B cell (primary cell): Measurements from ENCODE around the gene NMNAT3. TPM values are rescaled to one million over a fixed set of nuclear protein-coding genes. Genes with fewer than 3 reads are reported as not detected.

Source experiments
- ATAC-seq: fragments of 200-7000 bp; cut with Tn5 transposase; one replicate; pipeline ENCODE4 v1.10.0; 2021; ENCODE audit warnings: low read depth, mild to moderate bottlenecking, moderate number of reproducible peaks, moderate library complexity
- CTCF ChIA-PET: fragments of 350-600 bp; sonication (Branson Sonifier 250); formaldehyde crosslinking; loops from one replicate; lab custom pipeline; 2021; ENCODE audit warnings: antibody characterized with exemption, inconsistent platforms; lab: Charles Lee
- POLR2A ChIA-PET: fragments of 350-600 bp; sonication (Branson Sonifier 250); formaldehyde crosslinking; loops from one replicate; lab custom pipeline; 2021; ENCODE audit warnings: antibody characterized with exemption; lab: Charles Lee
- DNase-seq: peaks from one replicate; pipeline ENCODE4 v3.0.0; 2013
- H2AFZ ChIP-seq: 2 replicates; pipeline ENCODE4 v1.6.1; 2012; ENCODE audit warnings: mild to moderate bottlenecking, low read depth, low read length; ENCODE audit not compliant: insufficient read depth, poor library complexity, severe bottlenecking
- H3K27ac ChIP-seq, 2 donors: 1 replicate in 1 of 2; 2 replicates in 1 of 2; pipeline ENCODE4 v1.5.1; 2012 to 2013; ENCODE audit warnings: low read length in 2 of 2, mild to moderate bottlenecking in 2 of 2, moderate library complexity in 1 of 2
- H3K27me3 ChIP-seq, 4 experiments: fragments of 200-600 bp in 1 of 4; sonication (generic) in 1 of 4; replicated peaks in 1 of 4; 1 replicate in 2 of 4; 2 replicates in 2 of 4; pipeline versions ENCODE4 v1.6.1 to v1.7.0; 2013 to 2016; ENCODE audit warnings: low read length in 3 of 4, mild to moderate bottlenecking in 2 of 4, mixed read lengths in 1 of 4, moderate library complexity in 1 of 4; ENCODE audit not compliant: insufficient read depth in 4 of 4, control insufficient read depth in 3 of 4; ENCODE audit errors: control extremely low read depth in 1 of 4
- H3K36me3 ChIP-seq, 2 experiments: replicated peaks in 1 of 2; 1 replicate in 1 of 2; 2 replicates in 1 of 2; pipeline versions ENCODE4 v1.6.1 to v1.7.1; 2013; ENCODE audit warnings: low read length in 1 of 2; ENCODE audit not compliant: insufficient read depth in 2 of 2, control insufficient read depth in 1 of 2; ENCODE audit errors: control extremely low read depth in 1 of 2, extremely low read depth in 1 of 2
- H3K4me1 ChIP-seq, 2 donors: fragments of 200-600 bp in 1 of 2; sonication (generic) in 1 of 2; 1 replicate in 1 of 2; 2 replicates in 1 of 2; pipeline versions ENCODE4 v1.5.1 to v1.6.1; 2013 to 2017; ENCODE audit warnings: low read length in 2 of 2; ENCODE audit not compliant: control insufficient read depth in 2 of 2, insufficient read depth in 2 of 2
- H3K4me2 ChIP-seq: replicated peaks from 2 replicates; pipeline ENCODE3; 2012; ENCODE audit warnings: mild to moderate bottlenecking, low read depth, low read length; ENCODE audit not compliant: poor library complexity, severe bottlenecking
- H3K4me3 ChIP-seq, 5 experiments: fragments of 200-600 bp in 1 of 5; sonication (generic) in 1 of 5; 1 replicate in 3 of 5; 2 replicates in 2 of 5; pipeline versions ENCODE4 v1.5.1 to v1.7.0; 2011 to 2016; ENCODE audit warnings: low read length in 4 of 5, mild to moderate bottlenecking in 4 of 5, low read depth in 2 of 5, control low read depth in 1 of 5, moderate library complexity in 1 of 5; ENCODE audit not compliant: insufficient read depth in 1 of 5; ENCODE audit errors: control extremely low read depth in 1 of 5, extremely low read depth in 1 of 5
- H3K79me2 ChIP-seq: fragments of 200-600 bp; sonication (generic); one replicate; pipeline ENCODE4 v1.6.0; 2016; ENCODE audit warnings: low read length; ENCODE audit not compliant: control insufficient read depth, insufficient read depth
- H3K9ac ChIP-seq: fragments of 200-600 bp; sonication (generic); 2 replicates; pipeline ENCODE4 v1.6.1; 2017; ENCODE audit warnings: mild to moderate bottlenecking, low read length, moderate library complexity
- H3K9me3 ChIP-seq, 3 donors: one replicate each; pipeline versions ENCODE4 v1.6.1 to v1.7.1; 2013; ENCODE audit warnings: low read length in 2 of 3; ENCODE audit not compliant: control insufficient read depth in 2 of 3, insufficient read depth in 1 of 3; ENCODE audit errors: control extremely low read depth in 1 of 3
- H4K20me1 ChIP-seq: 2 replicates; pipeline ENCODE4 v1.6.0; 2012; ENCODE audit warnings: mild to moderate bottlenecking, low read length; ENCODE audit not compliant: insufficient read depth, control insufficient read depth, poor library complexity, severe bottlenecking
- H3K27ac Mint-ChIP-seq: one replicate; pipeline ENCODE4 v1.8.0; 2021; ENCODE audit warnings: mixed read lengths
- H3K27me3 Mint-ChIP-seq: one replicate; pipeline ENCODE4 v1.8.0; 2021; ENCODE audit warnings: mixed read lengths
- H3K4me1 Mint-ChIP-seq: one replicate; pipeline ENCODE4 v1.8.0; 2021; ENCODE audit warnings: mixed read lengths
- H3K4me3 Mint-ChIP-seq: one replicate; pipeline ENCODE4 v1.8.0; 2021; ENCODE audit warnings: mixed read lengths
- H3K9me3 Mint-ChIP-seq: one replicate; pipeline ENCODE4 v1.8.0; 2022; ENCODE audit warnings: mixed read lengths; ENCODE audit not compliant: insufficient read depth
- CTCF ChIP-seq: fragments of 200-600 bp; IDR thresholded peaks from one replicate; pipeline ENCODE4 v1.8.0; 2022; ENCODE audit warnings: antibody characterized with exemption, mild to moderate bottlenecking
- EZH2 ChIP-seq: IDR thresholded peaks from 2 replicates; pipeline ENCODE4 v1.6.1; 2012; ENCODE audit warnings: borderline replicate concordance, low read depth, mild to moderate bottlenecking, moderate library complexity, low read length; ENCODE audit not compliant: insufficient read depth, poor library complexity, severe bottlenecking
- WGBS: methylation state at CpG from one replicate; pipeline ENCODE4 v1.1.5; 2013; ENCODE audit warnings: missing lambda C conversion rate; ENCODE audit not compliant: insufficient coverage; 5-methylcytosine and 5-hydroxymethylcytosine counted together
- intact Hi-C: fragments of 100-400 bp; cut with micrococcal nuclease; formaldehyde crosslinking; loops from one replicate; pipeline ENCODE4 v1.10.0; 2022
- polyA plus RNA-seq: library from polyadenylated mRNA; depleted of rRNA; stranded (reverse); fragments of >200 nt; gene quantifications from 2 replicates; pipeline ENCODE4 v1.2.3, GENCODE V29; 2012
- total RNA-seq, 2 donors: library from RNA; stranded (reverse); fragments of 120-200 nt in 1 of 2; gene quantifications; 1 replicate in 1 of 2; 2 replicates in 1 of 2; pipeline versions ENCODE4 v1.2.3 to v1.2.4, GENCODE V29; 2013 to 2022

The NMNAT3 gene
- total and polyA plus RNA-seq, 2 donors (not counting 1 experiment from before 2014, with no cell fraction given): 1.9 to 3.3 TPM

DNA sequence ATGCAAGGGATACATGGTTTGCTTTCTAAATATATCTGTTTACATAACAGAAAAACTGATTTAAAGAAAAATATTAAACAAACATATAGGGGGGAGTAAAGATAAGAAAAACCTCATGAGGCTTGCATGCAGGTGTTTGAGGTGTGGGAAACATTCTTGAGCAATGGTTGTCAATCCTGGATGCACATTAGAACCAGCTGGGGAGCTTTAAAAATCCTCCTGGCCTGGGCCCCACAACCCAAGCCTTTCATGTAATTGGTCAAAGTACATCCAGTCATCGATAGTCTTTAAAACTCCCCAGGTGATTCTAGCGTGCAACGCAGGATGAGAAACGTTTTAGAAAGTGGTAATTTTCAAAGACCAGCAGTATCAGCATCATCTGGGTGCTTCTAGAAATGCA is 18.3 kb downstream of the NMNAT3 start:
- DNase-seq (no peak), ATAC-seq (no peak)
- Histone ChIP-seq H3K4me3 (no peak overlapping the region), H3K36me3 (no peaks in the 10 kb centered on the region), H3K79me2 (no peaks in the 10 kb centered on the region), H3K27me3 (no peaks in the 10 kb centered on the region), H3K27ac (no peak overlapping the region), H2AFZ (no peak overlapping the region), H3K9me3 (no peaks in the 10 kb centered on the region), H4K20me1 (no peaks in the 10 kb centered on the region), H3K9ac (no peak overlapping the region), H3K4me2 (no peak overlapping the region), H3K4me1 (no peaks in the 10 kb centered on the region)
- CTCF ChIA-PET: no interaction called here
- Mint-ChIP-seq H3K4me1 (no peaks in the 10 kb centered on the region), H3K4me3 (no peak overlapping the region), H3K27me3 (no peaks in the 10 kb centered on the region), H3K27ac (no peak overlapping the region), H3K9me3 (no peaks in the 10 kb centered on the region)
- TF ChIP-seq EZH2: no peak
- no peak for TF ChIP-seq CTCF
- 94% methylated on average over 4 of the region's 4 CpGs for WGBS
- POLR2A ChIA-PET: no interaction called here
- intact Hi-C loops: no loop called here

- no peaks in the 10 kb centered on the region for H3K9me3 Mint-ChIP-seq
- H3K4me3 Mint-ChIP-seq: no peak overlapping the region
- intact Hi-C loops: no loop called here
- no peak overlapping the region for H3K27ac Mint-ChIP-seq
- H3K4me1 Mint-ChIP-seq: no peaks in the 10 kb centered on the region
- Histone ChIP-seq H3K79me2 (no peaks in the 10 kb centered on the region), H2AFZ (no peak overlapping the region), H3K9ac (no peak overlapping the region), H3K27ac (no peak overlapping the region), H3K9me3 (no peaks in the 10 kb centered on the region), H3K27me3 (no peaks in the 10 kb centered on the region), H4K20me1 (no peaks in the 10 kb centered on the region), H3K36me3 (no peaks in the 10 kb centered on the region), H3K4me1 (no peaks in the 10 kb centered on the region), H3K4me3 (no peak overlapping the region), H3K4me2 (no peak overlapping the region)
- no peaks in the 10 kb centered on the region for H3K27me3 Mint-ChIP-seq
- TF ChIP-seq EZH2 (no peak), CTCF (no peak)
- WGBS: 100% methylated on average over 3 of the region's 3 CpGs
- DNase-seq (no peak), ATAC-seq (no peak)
- ChIA-PET POLR2A (no interaction called here), CTCF (no interaction called here)
Measured at GRCh38 chr3:139657936-139658335, 19.8 kb downstream of the NMNAT3 start.
